Urothelium cell line (cell line): ENCODE measurements around the gene USP9X.
"Not testable (repeated sequence)": the region's sequence is repeated elsewhere in the genome, so short reads cannot be mapped to it uniquely, and the experiment has no call there.

Source experiments
- DNase-seq: peaks from one replicate; pipeline ENCODE4 v3.0.0; 2011; ENCODE audit warnings: low spot score, mixed read lengths
- FAIRE-seq: peaks from 2 replicates; lab custom pipeline; 2011; peaks lifted over from hg19 to GRCh38; lab: Jason Lieb, UNC

The USP9X gene

DNA sequence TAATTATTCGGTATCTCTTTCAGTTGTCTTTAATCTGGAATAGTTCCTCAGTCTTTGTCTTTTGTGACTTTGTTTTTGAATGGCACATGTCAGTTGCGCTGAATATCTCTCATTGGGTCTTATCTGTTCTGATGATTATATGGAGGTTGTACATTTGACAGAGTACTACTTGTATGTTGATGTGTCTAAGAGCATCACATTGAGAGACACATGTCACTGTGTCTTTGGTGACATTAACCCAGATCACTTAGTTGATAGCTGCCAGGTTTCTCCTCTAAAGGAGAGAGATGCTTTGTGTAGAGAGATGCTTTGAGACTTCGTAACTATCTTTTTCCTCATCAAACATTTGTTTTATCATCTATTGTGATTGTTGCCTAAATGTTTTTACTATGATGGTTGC lies 92.1 kb downstream of the USP9X start:
- DNase-seq, result no peak
- no peak for FAIRE-seq

- no peak for FAIRE-seq
- DNase-seq, result no peak
These were observed 93.0 kb downstream of the USP9X start for GRCh38 chrX:41178201-41178600.

DNA sequence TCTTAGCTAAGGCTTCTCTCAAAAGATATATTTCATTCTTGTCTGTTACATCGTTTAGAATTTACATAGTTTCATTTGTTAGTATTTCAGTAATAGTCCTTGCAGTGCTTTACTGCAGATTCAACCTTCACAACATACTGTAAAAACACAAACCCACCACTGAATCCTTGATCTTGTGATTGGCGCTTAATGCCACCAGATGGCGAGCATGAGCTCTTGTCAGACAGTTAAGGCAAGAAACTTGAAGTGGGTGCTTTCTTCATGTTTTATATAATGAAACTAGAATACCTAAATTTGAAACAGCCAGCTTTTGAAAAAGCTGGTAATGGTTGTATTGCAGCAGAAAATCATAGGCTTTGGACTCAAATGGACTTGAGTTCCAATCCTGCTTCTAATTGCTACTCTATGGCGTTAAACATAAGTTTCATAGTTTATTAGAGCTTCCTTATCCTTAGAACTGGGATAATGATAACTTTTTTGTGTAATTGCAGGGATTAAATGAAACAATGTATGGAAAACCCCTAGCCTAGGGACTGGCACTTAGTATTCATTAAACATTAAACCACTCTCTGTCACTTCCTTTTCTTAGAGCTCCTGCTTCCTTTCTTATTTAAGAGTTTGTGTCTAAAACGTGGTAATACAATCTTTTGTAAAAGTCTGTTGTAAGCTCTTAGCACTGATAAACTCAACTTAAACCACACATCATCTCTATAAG lies 95.1 kb downstream of the USP9X start:
- FAIRE-seq (no peak), DNase-seq (peak; percentile 34)

DNA sequence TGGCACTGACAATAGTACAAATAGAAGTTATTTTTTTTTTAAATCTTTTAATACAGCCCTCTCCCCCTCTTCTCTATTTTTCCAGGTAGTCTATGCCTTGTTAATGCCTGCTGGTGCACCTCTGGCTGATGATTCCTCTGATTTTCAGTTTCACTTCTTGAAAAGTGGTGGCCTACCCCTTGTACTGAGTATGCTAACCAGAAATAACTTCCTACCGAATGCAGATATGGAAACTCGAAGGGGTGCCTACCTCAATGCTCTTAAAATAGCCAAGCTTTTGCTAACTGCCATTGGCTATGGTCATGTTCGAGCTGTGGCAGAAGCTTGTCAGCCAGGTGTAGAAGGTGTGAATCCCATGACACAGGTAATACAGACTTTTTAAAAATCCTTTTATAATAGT lies 99.1 kb downstream of the USP9X start:
- FAIRE-seq, result no peak
- DNase-seq, result no peak

DNA sequence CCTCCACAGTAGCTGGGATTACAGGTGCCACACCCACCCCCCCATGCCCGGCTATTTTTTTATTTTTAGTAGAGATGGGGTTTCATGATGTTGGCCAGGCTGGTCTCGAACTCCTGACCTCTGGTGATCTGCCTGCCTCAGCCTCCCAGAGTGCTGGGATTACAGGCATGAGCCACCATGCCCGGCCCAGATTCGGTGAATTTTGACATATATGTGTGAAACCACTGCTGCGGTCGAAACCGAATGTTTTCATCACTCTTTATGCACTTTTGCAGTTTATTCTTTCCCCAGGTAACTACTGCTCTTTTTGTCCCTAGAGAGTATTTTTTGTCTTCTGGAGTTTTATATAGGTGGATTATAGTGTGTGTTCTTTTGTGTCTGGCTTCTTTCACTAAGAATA lies 101.7 kb downstream of the USP9X start:
- not testable (repeated sequence) for DNase-seq, FAIRE-seq

- DNase-seq, result no peak
- FAIRE-seq, result no peak
These were observed 103.9 kb downstream of the USP9X start for GRCh38 chrX:41189156-41189555.

DNA sequence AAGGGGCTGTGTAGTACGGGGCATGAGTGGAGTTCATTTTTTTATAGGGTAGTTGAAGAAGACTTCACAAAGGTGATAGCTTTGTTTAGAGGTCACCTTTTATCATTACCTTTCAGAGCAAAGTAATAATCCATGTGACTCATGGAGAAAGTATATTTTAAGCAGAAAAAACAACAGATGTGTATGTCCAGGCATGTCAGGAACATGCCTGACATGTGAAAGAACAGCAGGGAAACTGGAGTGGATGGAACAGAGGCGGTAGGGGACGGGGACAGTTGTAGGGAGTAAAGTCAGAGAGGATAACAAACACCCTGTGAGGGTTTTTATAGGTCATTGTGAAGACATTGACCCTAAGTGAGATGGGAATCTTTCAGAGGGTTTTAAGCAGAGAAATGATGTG lies 107.6 kb downstream of the USP9X start:
- FAIRE-seq (no peak), DNase-seq (no peak)

DNA sequence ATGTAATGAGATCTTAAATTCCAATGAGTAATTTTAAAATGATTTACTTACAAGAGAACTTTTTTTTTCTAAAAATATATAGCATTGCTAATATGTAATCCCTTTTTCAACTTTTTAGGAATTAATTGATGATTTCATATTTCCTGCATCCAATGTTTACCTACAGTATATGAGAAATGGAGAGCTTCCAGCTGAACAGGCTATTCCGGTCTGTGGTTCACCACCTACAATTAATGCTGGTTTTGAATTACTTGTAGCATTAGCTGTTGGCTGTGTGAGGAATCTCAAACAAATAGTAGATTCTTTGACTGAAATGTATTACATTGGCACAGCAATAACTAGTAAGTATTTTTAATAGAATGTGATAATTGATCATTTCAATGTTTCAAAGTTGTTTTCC lies 113.2 kb downstream of the USP9X start:
- DNase-seq, result no peak
- no peak for FAIRE-seq

GRCh38 chrX:41200785-41201184 lies 115.5 kb downstream of the USP9X start:
- no peak for DNase-seq
- no peak for FAIRE-seq

GRCh38 chrX:41209853-41210252 lies 124.6 kb downstream of the USP9X start:
- no peak for FAIRE-seq

GRCh38 chrX:41224605-41225004 lies 139.4 kb downstream of the USP9X start:
- FAIRE-seq, result no peak
- DNase-seq, result no peak

More at GRCh38 chrX:41209853-41210252, 124.6 kb downstream of the USP9X start:
- DNase-seq, result no peak

DNA sequence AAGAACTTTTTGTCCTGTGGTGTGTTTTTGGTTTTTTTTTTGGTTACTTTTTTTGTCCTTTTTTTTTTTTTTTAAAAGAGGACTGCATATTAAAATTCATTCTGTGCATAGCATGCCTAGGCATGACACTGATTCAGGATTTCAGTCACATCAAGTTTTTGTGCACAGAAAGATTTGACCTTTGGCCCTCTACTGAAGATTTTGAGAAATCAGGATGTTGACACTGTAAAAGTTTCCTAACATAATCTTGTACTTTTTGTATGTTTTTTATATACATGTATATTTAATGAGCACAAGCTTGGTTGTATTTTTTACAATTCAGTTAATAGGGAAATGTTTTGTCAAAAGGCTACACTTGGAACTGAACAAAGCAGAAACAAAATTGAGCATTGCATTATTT lies 148.7 kb downstream of the USP9X start:
- no peak for FAIRE-seq
- DNase-seq, result no peak

GRCh38 chrX:41234471-41234870 lies 149.2 kb downstream of the USP9X start:
- not testable (repeated sequence) for FAIRE-seq, DNase-seq

- FAIRE-seq (no peak), DNase-seq (no peak)
These were observed 149.7 kb downstream of the USP9X start for GRCh38 chrX:41234962-41235361.

DNA sequence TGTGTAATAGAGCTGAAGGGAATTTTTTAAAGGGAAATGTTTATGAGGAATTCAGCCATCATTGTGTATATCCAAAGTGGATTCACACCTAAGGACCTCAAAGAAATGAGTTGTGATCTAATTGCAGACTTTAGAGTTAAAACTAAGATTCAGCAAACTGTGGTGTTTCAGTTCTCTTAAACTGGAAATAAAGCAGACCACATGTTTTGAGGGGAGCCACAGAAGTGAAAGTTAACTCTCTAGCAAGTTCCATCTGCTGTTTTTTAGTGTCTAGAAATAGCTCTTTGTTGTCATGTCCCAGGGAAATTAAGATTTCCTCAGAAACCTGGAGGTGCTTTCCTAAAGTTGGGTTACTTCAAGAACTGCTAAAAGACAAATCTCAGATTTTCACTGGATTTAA lies 151.4 kb downstream of the USP9X start:
- FAIRE-seq (no peak), DNase-seq (no peak)

GRCh38 chrX:41240509-41240908 lies 155.3 kb downstream of the USP9X start:
- no peak for DNase-seq
- no peak for FAIRE-seq

- DNase-seq, result no peak
- FAIRE-seq, result no peak
These were observed 156.7 kb downstream of the USP9X start for GRCh38 chrX:41241962-41242361.

GRCh38 chrX:41245641-41246040 lies 160.4 kb downstream of the USP9X start:
- FAIRE-seq, result no peak
- no peak for DNase-seq

DNA sequence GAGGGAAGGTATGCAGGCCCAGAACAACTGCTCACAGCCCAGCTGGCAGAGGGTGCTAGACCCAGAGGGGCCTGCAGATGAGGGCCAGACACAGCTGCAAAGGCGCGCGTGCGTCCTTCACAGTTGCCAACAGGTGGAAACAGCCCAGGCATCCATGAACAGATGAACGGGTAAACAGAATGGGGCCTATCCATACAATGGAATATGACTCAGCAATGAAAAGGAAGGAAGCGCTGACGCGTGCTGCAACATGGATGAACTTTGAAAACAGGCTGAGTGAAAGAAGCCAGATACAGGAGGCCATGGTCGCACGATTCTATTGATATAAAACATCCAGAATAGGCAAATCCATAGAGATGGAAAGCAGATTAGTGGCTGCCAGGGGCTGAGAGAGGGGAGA lies 165.6 kb downstream of the USP9X start:
- DNase-seq (no peak), FAIRE-seq (no peak)

GRCh38 chrX:41257801-41258200 lies 172.6 kb downstream of the USP9X start:
- FAIRE-seq (no peak), DNase-seq (no peak)

DNA sequence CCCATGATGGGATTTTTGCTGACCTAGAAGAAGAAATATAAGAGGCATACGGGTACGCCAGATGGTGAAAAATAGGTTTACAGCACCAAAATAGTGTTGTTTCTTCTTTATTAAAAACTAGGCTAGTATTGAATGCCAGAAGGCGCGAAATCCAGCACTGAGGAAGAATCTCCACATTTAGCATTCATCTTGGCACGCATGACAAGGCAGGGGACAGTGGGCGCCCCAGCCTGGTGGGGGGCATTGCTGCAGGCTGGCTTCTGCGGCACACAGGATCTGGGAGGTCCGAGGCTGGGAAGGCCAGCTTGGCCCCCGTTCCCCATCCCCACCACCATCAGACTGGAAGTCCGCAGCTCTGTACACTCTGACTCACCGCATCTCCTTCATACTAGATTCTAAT lies 173.0 kb downstream of the USP9X start:
- no peak for DNase-seq
- no peak for FAIRE-seq

DNA sequence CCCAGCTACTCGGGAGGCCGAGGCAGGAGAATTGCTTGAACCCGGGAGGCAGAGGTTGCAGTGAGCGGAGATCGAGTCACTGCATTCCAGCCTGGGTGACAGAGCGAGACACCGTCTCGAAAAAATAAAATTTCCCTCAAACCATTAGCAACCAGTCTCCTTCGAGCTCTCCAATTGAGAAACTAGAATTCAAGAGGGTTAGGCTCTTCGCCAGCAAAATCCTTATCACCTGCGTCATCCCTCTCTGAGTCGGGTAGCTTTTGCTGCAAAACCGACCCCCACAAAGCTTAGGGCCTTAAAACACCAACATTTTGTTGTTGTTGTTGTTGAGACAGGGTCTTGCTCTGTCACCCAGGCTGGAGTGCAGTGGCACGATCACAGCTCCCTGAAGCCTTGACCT lies 173.6 kb downstream of the USP9X start:
- FAIRE-seq (no peak), DNase-seq (no peak)

DNA sequence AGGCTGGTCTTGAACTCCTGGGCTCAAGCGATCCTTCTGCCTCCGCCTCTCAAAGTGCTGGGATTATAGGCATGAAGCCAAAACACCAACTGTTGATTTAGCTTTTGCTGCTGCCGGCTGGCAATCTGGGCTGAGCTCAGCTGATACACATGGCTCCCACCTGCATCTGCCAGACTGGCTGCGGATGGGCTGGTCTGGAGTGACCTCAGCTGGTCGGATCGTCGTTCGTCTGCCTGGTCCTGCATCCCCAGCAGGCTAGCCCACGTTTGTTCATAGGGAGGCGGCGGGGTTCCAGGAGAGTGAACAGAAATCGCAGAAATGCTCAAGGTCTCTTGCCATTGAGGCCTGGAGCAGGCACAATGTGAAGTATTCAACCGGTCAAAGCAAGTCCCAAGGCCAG lies 174.3 kb downstream of the USP9X start:
- DNase-seq, result no peak
- FAIRE-seq, result no peak
